ENCODE measurements around the gene TNFRSF4.
"Not testable (repeated sequence)": the region's sequence is repeated elsewhere in the genome, so short reads cannot be mapped to it uniquely, and the experiment has no call there.

The TNFRSF4 gene

DNA sequence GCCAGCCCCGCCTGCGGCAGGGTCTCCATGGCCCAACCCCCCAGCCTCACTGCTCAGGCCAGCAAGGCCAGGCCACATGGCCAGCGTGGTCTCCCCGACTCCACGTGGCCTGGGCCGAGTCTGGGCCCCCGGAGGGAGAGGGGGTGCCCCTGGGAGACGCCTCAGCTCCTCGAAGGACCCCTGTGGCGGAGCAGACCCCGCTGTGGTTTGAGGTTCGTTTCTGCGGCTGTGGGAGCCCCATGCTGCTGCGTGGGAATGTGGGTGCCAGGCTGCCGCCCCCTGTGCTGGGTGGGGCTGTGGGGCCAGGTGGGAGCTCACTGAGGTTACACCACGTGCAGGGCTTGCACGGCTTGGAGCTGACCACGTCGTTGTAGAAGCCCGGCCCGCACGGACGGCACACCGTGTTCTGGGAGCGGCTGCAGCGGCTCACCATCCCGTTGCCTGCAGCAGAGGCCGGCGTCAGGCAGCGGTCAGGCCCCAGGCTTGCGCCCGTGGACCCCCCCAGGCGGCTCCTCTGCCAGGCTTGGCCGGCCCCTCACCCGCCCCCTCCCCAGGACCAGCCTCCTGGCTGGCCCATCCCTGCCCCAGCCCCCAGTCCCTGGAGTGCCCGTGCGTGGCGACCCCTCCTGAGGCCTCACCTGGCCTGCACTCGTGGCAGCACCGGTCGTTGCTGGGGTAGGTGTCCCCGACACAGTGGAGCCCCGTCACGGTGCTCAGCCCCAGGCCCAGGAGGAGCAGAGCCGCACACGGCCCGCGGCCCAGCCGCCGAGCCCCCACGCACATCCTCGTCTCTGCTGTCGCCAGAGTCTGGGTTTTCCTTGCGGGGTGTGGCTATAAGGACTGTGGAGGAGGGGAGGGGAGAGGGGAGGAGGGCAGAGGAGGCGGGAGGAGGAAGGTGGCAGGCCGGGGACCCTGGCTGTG lies at the start of gene TNFRSF4:
TSS of gene TNFRSF4 (minus strand) at position 809 of the 921 bp plus-strand sequence. CDS start at position 783, 26 bp downstream.
- DNase-seq (ENCODE audit: low spot score): no peak

DNA sequence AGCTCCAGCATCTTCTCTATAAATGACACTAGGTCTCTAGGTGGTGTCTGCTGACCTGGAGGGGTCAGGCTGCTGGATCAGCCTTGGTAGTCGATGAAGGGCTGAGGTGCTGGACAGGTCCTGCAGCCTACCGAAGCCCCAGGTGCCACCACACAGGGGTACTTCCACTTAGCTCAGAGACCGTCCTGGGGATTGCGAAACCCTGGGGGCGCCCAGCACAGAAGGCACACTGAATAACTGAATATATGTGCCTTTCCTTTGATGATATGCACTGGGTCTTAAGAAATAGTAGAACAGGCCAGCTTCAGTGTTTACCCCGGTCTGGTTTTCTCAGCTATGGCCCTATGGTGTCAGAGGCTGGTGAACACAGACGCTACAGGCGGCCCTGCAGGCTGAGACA lies 48.8 kb upstream of the TNFRSF4 start:
- DNase-seq (ENCODE audit: low spot score): no peak

- no peak for DNase-seq (ENCODE audit: low spot score)
Observed at GRCh38 chr1:1262071-1262470, 48.1 kb upstream of the TNFRSF4 start.

- no peak for DNase-seq (ENCODE audit: low spot score)
Observed at GRCh38 chr1:1260843-1261560, 47.0 kb upstream of the TNFRSF4 start.

GRCh38 chr1:1259951-1260600 lies 46.1 kb upstream of the TNFRSF4 start:
- no peak for DNase-seq (ENCODE audit: low spot score)

DNA sequence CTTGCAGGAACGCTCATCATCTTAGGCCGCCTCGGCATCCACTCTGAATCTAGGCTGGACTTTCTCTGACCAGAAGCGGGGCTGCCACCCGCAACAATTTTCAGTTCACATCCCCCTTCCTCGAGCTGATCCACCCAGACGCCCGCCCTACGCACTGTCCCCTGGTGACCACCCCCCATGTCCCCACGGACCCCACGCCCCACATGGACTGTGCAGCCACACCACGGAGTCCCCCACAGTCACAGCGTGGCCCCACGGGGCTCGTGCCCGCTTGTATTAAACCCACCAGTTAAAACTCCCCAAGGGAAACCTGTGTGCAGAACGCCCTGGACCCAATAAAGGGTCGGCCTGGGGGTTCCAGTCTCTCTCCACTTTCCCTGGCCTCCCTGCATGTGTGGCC lies 45.6 kb upstream of the TNFRSF4 start:
- DNase-seq (ENCODE audit: low spot score): no peak

GRCh38 chr1:1259119-1259488 lies 45.2 kb upstream of the TNFRSF4 start:
- DNase-seq (ENCODE audit: low spot score): no peak

- DNase-seq (ENCODE audit: low spot score): no peak
Observed at GRCh38 chr1:1256956-1257871, 43.3 kb upstream of the TNFRSF4 start.

DNA sequence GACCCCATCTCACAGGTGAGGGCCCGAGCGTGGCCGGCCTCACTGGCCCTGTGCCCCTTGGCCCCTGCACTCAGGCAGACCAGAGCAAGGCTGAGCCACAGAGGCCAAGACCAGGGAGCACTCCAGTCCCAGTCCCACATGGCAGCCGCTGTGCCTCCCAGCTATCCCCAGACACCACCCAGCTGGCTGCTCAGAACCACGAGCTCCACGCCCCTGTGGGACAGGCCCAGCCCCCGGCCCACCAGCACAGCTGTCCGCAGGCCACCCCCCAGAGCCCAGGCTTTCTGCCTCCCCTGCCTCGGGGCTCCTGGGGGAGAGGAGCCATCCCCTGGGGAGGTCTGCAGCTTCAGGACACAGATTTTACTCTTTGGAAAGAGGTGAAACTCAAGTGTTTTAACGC lies 41.7 kb upstream of the TNFRSF4 start:
- DNase-seq (ENCODE audit: low spot score): no peak

DNA sequence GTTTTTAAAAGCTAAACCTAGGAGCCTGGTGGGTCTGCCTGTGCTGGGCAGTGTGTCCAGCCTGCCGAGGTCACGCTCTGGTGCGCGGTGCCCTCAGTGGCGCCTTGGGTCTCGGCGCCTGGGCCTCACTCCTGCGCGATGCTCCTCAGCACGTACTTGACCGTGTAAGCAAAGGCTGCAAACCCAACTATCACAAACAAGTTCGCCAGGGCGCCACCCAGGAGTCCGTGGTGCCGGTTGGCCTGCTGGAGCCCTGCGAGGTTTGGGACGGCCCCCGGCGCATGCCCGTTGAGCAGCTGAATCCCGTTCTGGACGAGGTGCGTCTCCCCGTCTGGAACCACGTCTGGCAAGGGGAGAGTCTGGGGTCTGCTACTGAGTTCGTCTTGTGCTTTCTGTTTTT lies 41.1 kb upstream of the TNFRSF4 start:
- DNase-seq (ENCODE audit: low spot score): no peak

GRCh38 chr1:1254667-1254998 lies 40.7 kb upstream of the TNFRSF4 start:
- no peak for DNase-seq (ENCODE audit: low spot score)

- DNase-seq (ENCODE audit: low spot score): no peak
Observed at GRCh38 chr1:1253972-1254666, 40.2 kb upstream of the TNFRSF4 start.

GRCh38 chr1:1253314-1253713 lies 39.4 kb upstream of the TNFRSF4 start:
- DNase-seq (ENCODE audit: low spot score): no peak

DNA sequence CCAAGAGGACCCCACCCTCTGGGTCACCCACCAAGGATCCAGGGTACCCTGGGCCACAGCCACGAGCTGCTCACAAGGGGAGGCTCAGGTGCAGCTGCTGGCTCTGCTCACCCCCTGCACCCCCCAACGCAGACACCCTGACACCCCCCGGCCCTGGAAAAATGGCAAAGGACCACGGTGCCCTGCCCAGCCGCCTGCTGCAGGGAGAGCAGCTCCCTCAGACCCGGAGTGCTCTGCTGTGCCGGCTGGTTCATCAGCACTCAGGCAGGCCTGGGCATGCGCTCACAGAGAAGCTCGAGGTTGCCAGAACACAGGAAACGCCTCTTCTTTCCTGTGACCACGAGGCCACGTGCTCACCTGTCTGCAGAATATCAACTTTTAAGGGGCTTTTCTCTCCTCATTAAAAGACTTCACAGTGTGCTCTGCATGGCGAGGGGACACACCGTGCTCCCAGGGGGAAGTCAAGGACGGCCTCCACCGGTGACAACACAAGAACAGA lies 36.9 kb upstream of the TNFRSF4 start:
- DNase-seq (ENCODE audit: low spot score): no peak

DNA sequence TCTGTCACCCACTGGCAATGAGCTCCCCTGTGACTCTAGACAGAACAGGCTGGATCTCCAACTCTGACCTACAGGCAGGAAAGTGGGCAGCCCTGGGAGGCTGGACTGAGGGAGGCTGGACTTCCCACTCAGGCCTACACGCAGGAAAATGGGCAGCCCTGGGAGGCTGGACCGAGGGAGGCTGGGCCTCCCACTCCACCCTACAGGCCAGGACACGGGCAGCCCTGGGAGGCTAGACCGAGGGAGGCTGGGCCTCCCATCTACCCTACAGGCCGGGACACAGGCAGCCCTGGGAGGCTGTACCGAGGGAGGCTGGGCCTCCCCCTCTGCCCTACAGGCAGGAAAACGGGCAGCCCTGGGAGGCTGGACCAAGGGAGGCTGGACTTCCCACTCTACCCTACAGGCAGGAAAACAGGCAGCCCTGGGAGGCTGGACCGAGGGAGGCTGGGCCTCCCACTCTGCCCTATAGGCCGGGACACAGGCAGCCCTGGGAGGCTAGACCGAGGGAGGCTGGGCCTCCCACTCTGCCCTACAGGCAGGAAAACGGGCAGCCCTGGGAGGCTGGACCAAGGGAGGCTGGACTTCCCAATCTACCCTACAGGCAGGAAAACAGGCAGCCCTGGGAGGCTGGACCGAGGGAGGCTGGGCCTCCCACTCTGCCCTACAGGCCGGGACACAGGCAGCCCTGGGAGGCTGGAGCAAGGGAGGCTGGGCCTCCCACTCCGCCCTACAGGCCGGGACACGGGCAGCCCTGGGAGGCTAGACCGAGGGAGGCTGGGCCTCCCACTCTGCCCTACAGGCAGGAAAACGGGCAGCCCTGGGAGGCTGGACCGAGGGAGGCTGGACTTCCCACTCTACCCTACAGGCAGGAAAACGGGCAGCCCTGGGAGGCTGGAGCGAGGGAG lies 34.3 kb upstream of the TNFRSF4 start:
- not testable (repeated sequence) for DNase-seq (ENCODE audit: low spot score)

GRCh38 chr1:1247341-1247913 lies 33.5 kb upstream of the TNFRSF4 start:
- no peak for DNase-seq (ENCODE audit: low spot score)

GRCh38 chr1:1246577-1247340 lies 32.8 kb upstream of the TNFRSF4 start, which contains the start of gene C1QTNF12:
C1QTNF12 (minus strand) TSS chr1:1246722; CDS start chr1:1246690, 32 bp downstream.
- DNase-seq (ENCODE audit: low spot score): no peak

DNA sequence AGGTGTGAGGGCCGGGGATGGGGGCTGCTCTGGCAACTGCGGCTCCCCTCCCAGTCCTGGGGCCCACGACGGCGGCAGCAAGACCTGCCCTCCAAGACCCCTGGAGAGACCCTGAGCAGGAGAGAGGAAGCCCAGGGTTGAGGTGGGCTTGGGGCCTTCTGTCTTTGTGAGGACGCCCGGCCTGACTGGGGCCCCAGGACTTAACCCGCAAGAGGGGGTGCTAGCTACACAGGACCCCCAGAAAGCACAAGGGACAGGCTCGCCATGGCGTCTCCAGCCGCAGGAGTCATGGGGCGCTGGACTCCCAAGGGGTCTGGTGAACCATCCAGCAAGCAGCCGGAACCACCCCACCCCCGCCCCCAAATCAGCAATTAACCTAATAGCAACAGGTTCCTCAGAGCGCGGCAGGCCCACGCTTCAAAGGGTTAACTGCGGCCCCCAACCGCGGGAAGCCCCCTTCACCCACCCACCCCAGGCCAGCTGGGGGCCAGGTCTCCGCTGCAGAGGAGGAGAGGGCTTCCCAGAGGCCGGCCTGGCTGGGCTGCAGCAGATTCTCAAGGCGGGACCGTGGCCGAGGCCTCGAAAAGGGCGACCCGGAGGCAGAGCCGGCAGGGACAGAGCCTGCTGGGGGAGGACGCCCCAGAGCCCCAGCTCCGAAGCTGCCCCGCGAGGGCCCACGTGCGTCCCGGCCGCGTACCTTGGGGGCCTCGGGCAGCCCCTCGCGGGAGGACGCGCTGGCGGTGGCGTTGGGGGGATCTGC lies 32.0 kb upstream of the TNFRSF4 start:
- no peak for DNase-seq (ENCODE audit: low spot score)
